ENCODE data around the gene ADAMTS3. TPM values are rescaled to one million over a fixed set of nuclear protein-coding genes. Genes with fewer than 3 reads are reported as not detected.

ADAMTS3 gene
- total and polyA plus RNA-seq, 2 of the 13 experiments (the other 11 are each of a cell fraction or from before 2014, with no cell fraction given): not detected

DNA sequence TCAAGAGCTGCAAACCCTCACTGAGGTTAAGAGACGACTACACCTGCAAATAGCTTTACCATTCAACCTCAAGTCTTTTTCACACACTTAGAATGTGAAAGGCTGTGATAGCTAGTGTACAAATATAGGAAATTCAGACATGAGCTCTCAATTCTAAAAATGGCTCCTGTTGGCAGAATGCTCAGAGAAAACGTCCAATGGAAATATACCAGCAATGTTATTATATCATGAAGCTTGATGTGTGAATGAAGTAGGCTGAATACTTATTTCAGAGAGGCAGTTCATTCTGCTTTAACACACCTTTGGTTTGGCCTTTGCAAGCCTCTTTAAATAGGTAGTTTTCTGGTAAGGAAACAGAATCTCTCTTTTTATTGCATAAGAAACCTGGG, 227.6 kb downstream of the ADAMTS3 start:
- H3K4me3 ChIP-seq (replicated peaks in 1 of 3; ENCODE audit: insufficient read depth in 1 of 3, low read depth in 2 of 3, low read length in 3 of 3): no peak overlapping the region
- no peak overlapping the region for H2AFZ ChIP-seq (ENCODE audit: low read length)
- no peak overlapping the region for H3K27ac ChIP-seq (ENCODE audit: extremely low read length, insufficient read depth, low read length)
- H3K4me2 ChIP-seq (ENCODE audit: low read depth, low read length): no peak overlapping the region
- no peaks in the 10 kb centered on the region for H4K20me1 ChIP-seq (ENCODE audit: insufficient read depth, low read length)
- FAIRE-seq (no peak), DNase-seq (ENCODE audit: low spot score) (no peak), ATAC-seq (no peak)
- TF ChIP-seq ZFYVE20 (CRISPR knock-in tag; IDR thresholded peaks at IDR 0.05; ENCODE audit: borderline replicate concordance, low read depth): no peak
- no peak for TF ChIP-seq SOX6 (IDR thresholded peaks at IDR 0.05)
- TF ChIP-seq SOX6 (CRISPR knock-in tag; IDR thresholded peaks at IDR 0.05): no peak
- POLR2A ChIA-PET: no interaction called here
- 2% methylated on average over 2 of the region's 2 CpGs for WGBS (ENCODE audit: low lambda C conversion rate)
- no TSS peak for BruUV-seq (replicated peaks)
- no peaks in the 10 kb centered on the region for H3K4me1 ChIP-seq (ENCODE audit: insufficient read depth, low read length)
- CTCF ChIA-PET (ENCODE audit: low intra/inter-chr PET ratio, low total read pairs): no interaction called here
- in situ Hi-C loops (cut with HindIII; ENCODE audit: extremely low pct_ligation_motif_present, low pct_unique_long_range_greater_than_20kb) (loop anchor here (25.0 kb wide), 1 partner anchor 121 kb away; no protein-coding TSS in a partner anchor), intact Hi-C loops (cut with micrococcal nuclease; ENCODE audit: unreplicated experiment) (no loop called here)
- H3K27me3 ChIP-seq (ENCODE audit: control insufficient read depth in 1 of 2, insufficient read depth in 2 of 2, low read length in 2 of 2): no peaks in the 10 kb centered on the region
- H3K36me3 ChIP-seq (replicated peaks in 1 of 2; ENCODE audit: control insufficient read depth in 1 of 2, insufficient read depth in 2 of 2, low read length in 2 of 2): no peaks in the 10 kb centered on the region
- H3K9me3 ChIP-seq (ENCODE audit: low read length): no peaks in the 10 kb centered on the region
- no peaks in the 10 kb centered on the region for H3K79me2 ChIP-seq (ENCODE audit: insufficient read depth, low read length)
- no peak overlapping the region for H3K9ac ChIP-seq (ENCODE audit: insufficient read depth, low read depth, low read length)

DNA sequence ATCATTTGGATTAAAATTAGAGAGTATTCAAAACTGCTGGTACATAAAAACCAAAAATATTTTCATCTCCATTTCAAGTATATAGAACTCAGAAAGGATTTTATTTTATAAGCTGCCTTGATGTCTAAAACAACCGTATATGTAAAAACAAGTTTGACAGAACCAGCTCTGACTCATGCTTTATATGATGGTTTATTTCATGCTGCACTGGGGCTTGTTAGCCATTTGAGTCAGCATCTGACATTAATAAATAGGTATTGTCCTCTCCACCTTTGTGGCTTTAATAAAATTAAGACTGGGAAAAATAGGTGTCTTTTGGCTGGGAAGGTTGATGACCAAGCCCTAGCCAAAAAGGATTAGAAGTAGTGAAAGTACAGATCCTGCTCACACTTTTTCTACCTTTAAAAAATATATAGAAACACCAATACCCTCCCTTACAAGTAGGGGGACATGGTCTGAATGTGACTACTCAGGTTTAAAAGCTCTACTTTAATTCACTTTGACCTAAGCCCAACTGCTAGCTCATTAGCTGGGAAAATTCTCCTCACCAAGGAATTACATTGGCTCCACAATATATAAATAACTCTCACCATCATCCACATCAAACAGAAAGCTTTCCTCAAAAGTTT, 228.1 kb downstream of the ADAMTS3 start:
- no TSS peak for BruUV-seq (replicated peaks)
- TF ChIP-seq, protein P1, sequence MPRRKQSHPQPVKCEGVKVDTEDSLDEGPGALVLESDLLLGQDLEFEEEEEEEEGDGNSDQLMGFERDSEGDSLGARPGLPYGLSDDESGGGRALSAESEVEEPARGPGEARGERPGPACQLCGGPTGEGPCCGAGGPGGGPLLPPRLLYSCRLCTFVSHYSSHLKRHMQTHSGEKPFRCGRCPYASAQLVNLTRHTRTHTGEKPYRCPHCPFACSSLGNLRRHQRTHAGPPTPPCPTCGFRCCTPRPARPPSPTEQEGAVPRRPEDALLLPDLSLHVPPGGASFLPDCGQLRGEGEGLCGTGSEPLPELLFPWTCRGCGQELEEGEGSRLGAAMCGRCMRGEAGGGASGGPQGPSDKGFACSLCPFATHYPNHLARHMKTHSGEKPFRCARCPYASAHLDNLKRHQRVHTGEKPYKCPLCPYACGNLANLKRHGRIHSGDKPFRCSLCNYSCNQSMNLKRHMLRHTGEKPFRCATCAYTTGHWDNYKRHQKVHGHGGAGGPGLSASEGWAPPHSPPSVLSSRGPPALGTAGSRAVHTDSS (CRISPR knock-in tag; conservative IDR thresholded peaks at IDR 0.05): no peak
- TF ChIP-seq NR2F2 (IDR thresholded peaks at IDR 0.05; ENCODE audit: borderline replicate concordance, low read depth) (no peak), ZNF256 (CRISPR knock-in tag; conservative IDR thresholded peaks at IDR 0.05) (no peak), FOXM1 (CRISPR knock-in tag; IDR thresholded peaks at IDR 0.05) (no peak), CENPT (CRISPR knock-in tag; IDR thresholded peaks at IDR 0.05; ENCODE audit: low read depth) (no peak)
- TF ChIP-seq, protein P2, sequence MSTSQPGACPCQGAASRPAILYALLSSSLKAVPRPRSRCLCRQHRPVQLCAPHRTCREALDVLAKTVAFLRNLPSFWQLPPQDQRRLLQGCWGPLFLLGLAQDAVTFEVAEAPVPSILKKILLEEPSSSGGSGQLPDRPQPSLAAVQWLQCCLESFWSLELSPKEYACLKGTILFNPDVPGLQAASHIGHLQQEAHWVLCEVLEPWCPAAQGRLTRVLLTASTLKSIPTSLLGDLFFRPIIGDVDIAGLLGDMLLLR (CRISPR knock-in tag; IDR thresholded peaks at IDR 0.05): no peak
- TF ChIP-seq, protein P3, sequence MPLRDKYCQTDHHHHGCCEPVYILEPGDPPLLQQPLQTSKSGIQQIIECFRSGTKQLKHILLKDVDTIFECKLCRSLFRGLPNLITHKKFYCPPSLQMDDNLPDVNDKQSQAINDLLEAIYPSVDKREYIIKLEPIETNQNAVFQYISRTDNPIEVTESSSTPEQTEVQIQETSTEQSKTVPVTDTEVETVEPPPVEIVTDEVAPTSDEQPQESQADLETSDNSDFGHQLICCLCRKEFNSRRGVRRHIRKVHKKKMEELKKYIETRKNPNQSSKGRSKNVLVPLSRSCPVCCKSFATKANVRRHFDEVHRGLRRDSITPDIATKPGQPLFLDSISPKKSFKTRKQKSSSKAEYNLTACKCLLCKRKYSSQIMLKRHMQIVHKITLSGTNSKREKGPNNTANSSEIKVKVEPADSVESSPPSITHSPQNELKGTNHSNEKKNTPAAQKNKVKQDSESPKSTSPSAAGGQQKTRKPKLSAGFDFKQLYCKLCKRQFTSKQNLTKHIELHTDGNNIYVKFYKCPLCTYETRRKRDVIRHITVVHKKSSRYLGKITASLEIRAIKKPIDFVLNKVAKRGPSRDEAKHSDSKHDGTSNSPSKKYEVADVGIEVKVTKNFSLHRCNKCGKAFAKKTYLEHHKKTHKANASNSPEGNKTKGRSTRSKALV (CRISPR knock-in tag; IDR thresholded peaks at IDR 0.05): no peak
- TF ChIP-seq, protein P4, sequence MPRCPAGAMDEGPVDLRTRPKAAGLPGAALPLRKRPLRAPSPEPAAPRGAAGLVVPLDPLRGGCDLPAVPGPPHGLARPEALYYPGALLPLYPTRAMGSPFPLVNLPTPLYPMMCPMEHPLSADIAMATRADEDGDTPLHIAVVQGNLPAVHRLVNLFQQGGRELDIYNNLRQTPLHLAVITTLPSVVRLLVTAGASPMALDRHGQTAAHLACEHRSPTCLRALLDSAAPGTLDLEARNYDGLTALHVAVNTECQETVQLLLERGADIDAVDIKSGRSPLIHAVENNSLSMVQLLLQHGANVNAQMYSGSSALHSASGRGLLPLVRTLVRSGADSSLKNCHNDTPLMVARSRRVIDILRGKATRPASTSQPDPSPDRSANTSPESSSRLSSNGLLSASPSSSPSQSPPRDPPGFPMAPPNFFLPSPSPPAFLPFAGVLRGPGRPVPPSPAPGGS (CRISPR knock-in tag; IDR thresholded peaks at IDR 0.05): no peak
- TF ChIP-seq, protein P5, sequence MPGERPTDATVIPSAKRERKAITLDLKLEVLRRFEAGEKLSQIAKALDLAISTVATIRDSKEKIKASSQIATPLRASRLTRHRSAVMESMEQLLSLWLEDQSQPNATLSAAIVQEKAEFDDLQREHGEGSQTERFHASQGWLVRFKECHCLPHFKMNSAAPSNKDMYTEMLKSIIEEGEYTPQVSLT (CRISPR knock-in tag; IDR thresholded peaks at IDR 0.05; ENCODE audit: borderline replicate concordance, low read depth): no peak

More for the DNA sequence above, 228.1 kb downstream of the ADAMTS3 start:
- Histone ChIP-seq H3K79me2 (ENCODE audit: insufficient read depth, low read length) (no peaks in the 10 kb centered on the region), H3K4me2 (ENCODE audit: low read depth, low read length) (no peak overlapping the region), H3K4me3 (replicated peaks in 1 of 3; ENCODE audit: insufficient read depth in 1 of 3, low read depth in 2 of 3, low read length in 3 of 3) (no peak overlapping the region), H3K9me3 (ENCODE audit: low read length) (no peaks in the 10 kb centered on the region), H4K20me1 (ENCODE audit: insufficient read depth, low read length) (no peaks in the 10 kb centered on the region), H3K27ac (ENCODE audit: extremely low read length, insufficient read depth, low read length) (no peak overlapping the region), H2AFZ (ENCODE audit: low read length) (no peak overlapping the region), H3K4me1 (ENCODE audit: insufficient read depth, low read length) (no peaks in the 10 kb centered on the region), H3K27me3 (ENCODE audit: control insufficient read depth in 1 of 2, insufficient read depth in 2 of 2, low read length in 2 of 2) (no peaks in the 10 kb centered on the region), H3K36me3 (replicated peaks in 1 of 2; ENCODE audit: control insufficient read depth in 1 of 2, insufficient read depth in 2 of 2, low read length in 2 of 2) (no peaks in the 10 kb centered on the region), H3K9ac (ENCODE audit: insufficient read depth, low read depth, low read length) (no peak overlapping the region)
- intact Hi-C loops (cut with micrococcal nuclease; ENCODE audit: unreplicated experiment) (no loop called here), in situ Hi-C loops (cut with HindIII; ENCODE audit: extremely low pct_ligation_motif_present, low pct_unique_long_range_greater_than_20kb) (loop anchor here (25.0 kb wide), 1 partner anchor 121 kb away; no protein-coding TSS in a partner anchor)
- 3% methylated on average over 1 of the region's 1 CpG for WGBS (ENCODE audit: low lambda C conversion rate)
- ATAC-seq (no peak), DNase-seq (ENCODE audit: low spot score) (no peak), FAIRE-seq (no peak)
- CTCF ChIA-PET (ENCODE audit: low intra/inter-chr PET ratio, low total read pairs): no interaction called here
- POLR2A ChIA-PET: no interaction called here

Measured in HepG2 (cell line).